ENCODE measurements around the gene PPP1R13B.

PPP1R13B gene

DNA sequence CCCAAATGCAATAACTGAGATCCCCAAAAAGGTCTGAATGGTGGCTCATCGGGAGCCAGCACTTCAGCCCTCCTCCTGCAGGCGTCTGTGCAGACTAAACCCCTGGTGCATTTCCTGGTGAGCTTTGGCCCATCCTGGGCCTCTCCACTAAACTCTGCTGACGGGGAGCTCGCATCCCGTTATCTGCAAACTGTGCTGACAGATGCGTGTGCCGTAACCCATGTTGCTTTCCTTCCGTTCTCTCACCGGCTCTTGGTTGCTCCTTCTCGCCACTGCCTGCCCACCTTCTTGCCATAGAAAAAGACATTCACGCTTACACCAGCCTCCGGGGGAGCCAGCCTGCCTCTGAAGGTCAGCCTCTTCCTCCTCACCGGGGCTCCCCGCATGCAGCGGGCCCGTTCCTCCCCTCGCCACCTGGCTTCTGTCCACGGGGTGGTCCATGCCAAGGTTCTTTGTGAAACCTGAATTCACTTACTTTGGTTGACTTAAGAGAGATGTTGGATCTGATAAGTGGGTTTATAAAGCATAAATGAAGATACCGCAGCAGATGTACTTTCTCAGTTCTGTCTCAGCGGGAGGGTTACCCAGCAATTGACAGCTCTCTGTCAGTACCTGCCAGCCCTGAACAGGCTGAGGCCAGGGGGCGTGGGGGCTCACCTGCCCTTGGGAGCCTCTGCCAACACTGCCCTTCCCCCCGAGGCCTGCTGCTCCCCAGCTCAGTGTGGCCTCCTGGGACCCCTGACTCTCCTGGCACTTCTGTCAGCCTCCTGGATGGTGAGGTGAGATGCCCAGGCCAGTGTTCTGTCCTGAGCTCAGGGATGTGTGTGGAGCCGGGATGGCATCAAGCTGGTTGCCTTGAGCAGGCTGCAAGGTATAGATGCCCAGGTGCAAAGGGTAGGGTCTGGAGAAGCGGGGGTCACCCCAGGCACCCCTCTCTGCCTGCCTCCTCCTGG, 117.6 kb downstream of the PPP1R13B start:
- FAIRE-seq: no peak

DNA sequence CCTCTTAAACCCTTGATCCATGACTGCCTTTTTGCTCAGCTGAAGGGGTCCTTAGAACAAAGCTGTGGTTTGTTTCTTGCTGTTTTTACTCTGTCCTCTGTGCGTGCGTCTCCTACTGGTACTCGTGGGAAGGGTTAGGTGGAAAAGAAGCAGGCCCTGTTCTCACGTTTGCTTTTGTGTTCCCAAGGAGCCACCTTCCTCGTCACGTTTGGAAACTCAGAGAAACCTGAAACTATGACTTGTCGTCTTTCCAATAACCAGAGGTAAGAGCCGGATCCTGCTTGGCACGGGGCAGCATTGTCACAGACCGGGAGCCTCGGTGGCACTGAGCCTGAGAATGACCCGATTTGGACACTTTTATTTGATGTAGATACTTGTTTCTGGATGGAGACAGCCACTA, 118.7 kb downstream of the PPP1R13B start:
- no peak for FAIRE-seq
- no peak for DNase-seq (ENCODE audit: insufficient read length, low spot score)
- no peak for TF ChIP-seq POLR2A (IDR thresholded peaks at IDR 0.05; ENCODE audit: low read depth, low read length)

More for the DNA sequence above, 117.6 kb downstream of the PPP1R13B start:
- no peak for TF ChIP-seq POLR2A (IDR thresholded peaks at IDR 0.05; ENCODE audit: low read depth, low read length)
- DNase-seq (ENCODE audit: insufficient read length, low spot score): no peak

DNA sequence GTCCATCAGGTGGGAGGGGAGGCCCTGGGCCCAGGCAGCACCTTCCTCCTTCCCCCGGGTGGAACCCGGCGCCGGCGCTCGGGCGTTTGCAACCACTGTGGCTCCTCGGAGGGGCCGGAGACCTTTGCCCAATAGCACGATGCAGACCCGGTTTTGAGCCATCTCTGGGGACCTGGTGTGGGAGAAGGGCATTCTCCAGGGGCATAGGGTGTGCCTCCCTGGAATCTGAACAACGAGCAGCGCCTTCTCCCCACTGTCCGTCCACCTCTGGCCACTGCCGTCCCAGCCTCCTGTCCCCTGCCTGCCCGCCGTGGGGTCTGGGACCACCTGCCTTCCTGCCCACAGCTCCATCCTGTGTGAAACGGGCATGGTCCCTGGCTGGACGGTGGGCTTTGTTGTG, 119.2 kb downstream of the PPP1R13B start:
- no peak for TF ChIP-seq POLR2A (IDR thresholded peaks at IDR 0.05; ENCODE audit: low read depth, low read length)
- no peak for FAIRE-seq
- no peak for DNase-seq (ENCODE audit: insufficient read length, low spot score)

DNA sequence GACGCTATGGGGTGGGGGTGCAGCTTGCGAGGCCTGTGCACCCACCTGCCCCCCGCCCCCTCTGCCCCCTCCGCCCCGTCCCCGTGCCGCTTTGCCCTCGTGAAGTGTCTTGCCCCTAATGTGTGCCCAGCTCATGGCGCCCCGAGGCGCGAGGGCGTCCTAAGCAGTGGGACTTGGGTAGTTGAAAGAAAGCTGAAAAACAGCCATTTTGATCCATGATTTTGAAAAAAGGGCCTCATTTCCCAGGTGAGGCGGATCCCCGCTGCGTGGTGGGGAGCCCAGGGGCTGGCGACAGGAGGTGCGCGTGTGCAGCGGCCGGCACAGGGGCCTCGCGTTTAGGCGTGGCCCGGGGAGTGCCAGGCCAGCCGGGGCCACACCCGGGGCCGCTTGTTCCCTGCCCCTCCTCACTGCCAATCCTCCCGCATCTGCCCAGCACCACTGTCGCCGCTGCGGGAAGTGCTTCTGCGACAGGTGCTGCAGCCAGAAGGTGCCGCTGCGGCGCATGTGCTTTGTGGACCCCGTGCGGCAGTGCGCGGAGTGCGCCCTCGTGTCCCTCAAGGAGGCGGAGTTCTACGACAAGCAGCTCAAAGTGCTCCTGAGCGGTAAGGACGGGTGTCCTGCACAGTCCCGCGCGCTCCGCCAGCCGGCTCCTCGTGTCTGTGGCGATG, 119.9 kb downstream of the PPP1R13B start:
- DNase-seq (ENCODE audit: insufficient read length, low spot score) (no peak), FAIRE-seq (no peak)
- no peak for TF ChIP-seq POLR2A (IDR thresholded peaks at IDR 0.05; ENCODE audit: low read depth, low read length)

DNA sequence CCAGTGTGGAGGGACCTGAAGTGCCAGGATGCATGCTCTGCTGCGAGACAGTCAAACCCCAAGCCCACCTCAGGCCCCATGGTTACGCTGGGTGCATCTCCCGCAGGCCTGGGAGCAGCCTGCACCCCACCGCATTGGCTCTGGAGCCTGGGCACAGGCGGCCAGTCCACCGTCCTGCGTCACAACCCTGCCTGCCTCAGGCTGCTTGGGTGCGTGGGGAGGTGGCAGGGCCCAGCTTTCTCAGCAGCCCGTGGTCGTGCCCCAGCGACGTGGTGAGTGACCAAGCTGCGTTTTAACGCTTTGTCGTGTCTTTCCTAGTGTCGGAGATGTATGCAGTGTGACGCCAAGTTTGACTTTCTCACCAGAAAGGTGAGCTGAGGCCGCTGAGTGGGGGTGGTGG, 120.9 kb downstream of the PPP1R13B start:
- no peak for DNase-seq (ENCODE audit: insufficient read length, low spot score)
- TF ChIP-seq POLR2A (IDR thresholded peaks at IDR 0.05; ENCODE audit: low read depth, low read length): no peak
- FAIRE-seq: no peak

DNA sequence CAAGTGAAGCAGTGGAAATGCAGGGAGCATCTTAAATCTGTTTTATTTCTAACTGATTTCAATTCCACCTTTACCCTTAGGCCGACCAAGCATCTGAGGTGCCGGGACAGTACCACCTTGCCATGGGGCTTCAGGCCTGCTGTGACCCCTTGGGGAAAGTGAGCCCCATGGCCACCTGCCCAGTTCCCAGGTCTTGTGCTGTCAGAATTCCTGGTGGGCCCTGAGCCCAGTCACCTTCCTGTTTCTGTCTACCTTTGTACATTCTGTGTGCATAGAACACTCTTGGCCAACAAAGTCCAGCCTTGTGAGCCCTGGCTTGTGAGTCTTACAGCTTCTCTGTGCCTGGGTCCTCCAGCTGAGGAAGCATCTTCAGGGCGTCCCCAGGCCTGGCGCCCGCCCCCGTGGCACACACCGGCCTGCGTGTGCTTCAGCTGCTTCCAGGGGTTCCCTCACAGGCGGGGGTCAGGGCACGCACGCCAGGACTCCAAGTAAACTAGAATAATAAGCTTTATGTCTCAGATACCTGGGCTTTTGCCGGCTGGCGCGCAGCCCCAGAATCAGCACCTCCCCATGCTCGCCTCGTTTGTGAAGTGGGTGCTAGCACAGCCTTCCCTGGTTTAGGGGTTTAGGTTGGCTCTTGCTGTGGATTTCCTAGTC, 121.5 kb downstream of the PPP1R13B start:
- TF ChIP-seq POLR2A (IDR thresholded peaks at IDR 0.05; ENCODE audit: low read depth, low read length): no peak
- DNase-seq (ENCODE audit: insufficient read length, low spot score): no peak
- no peak for FAIRE-seq

DNA sequence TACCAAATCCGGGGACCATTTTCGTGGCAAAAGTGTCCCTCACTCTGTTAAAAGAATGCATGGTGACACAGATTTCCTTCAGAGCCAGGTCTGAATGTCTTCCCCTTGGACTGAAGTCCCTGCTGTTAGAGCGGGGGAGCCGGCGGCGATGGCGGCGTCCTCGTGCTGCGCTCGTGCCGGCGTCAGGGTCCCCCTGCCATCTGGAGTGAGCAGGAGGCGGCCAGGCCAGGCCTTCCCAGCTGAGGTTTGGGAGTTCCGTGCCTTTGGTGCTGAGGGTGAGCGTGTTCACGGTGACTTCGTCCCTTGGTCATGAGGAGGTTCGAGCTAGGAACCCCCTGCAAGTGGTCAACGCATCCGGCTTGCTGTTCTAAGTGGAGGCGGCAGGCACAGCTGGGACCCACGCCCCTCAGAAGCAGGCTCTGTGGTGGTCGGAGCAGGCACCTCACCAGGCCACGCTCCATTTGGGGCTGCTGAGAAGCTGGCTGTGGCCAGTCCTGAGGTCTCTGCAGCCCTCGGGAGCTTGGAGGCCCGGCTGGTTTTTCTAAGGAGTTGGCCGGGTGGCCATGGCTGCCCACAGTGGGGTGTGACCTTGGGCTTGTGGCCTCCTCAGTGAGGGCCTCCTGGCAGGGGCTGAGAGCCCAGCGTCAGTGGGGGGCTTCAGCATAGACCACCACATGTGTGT, 122.2 kb downstream of the PPP1R13B start:
- no peak for FAIRE-seq
- no peak for TF ChIP-seq POLR2A (IDR thresholded peaks at IDR 0.05; ENCODE audit: low read depth, low read length)

DNA sequence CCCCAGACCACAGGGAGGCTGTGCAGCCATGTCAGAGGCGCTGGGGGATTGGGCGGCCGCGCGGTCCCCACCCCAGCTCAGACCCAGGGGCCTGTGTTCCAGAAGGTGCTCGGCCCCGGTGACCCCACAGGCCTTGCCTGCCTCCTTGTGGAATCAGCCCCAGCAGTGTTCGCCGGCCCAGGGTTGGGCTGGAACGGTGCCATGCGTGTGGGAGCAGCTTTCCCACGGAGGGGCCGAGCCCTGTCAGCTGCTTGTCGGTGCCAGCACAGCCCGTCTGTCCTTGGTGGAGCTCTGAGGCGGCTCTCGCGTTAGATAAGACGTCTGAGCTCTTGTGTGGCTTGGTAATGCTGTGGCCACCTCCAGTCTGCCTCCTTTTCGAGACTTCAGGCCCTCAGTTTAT, 123.3 kb downstream of the PPP1R13B start:
- no peak for FAIRE-seq
- no peak for TF ChIP-seq POLR2A (IDR thresholded peaks at IDR 0.05; ENCODE audit: low read depth, low read length)
- no peak for DNase-seq (ENCODE audit: insufficient read length, low spot score)

More for the DNA sequence above, 122.2 kb downstream of the PPP1R13B start:
- DNase-seq (ENCODE audit: insufficient read length, low spot score): no peak

DNA sequence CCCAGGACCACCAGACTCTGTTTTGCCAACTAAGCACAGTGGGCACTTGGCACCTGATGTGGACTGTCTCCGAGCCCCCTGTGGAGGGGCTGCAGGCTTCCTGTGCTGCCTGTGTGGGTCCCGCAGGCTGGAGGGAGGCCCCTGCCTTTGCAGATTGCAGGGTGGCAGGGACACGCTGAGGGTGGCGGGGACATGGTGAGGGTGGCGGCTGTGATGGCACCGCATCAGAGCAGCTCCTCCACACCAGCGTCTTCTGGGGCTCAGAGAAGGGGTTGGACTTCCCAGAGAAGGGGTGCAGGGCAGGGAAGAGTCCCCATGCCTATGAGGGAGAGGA, 123.7 kb downstream of the PPP1R13B start:
- TF ChIP-seq POLR2A (IDR thresholded peaks at IDR 0.05; ENCODE audit: low read depth, low read length): no peak
- FAIRE-seq: no peak
- DNase-seq (ENCODE audit: insufficient read length, low spot score): no peak

DNA sequence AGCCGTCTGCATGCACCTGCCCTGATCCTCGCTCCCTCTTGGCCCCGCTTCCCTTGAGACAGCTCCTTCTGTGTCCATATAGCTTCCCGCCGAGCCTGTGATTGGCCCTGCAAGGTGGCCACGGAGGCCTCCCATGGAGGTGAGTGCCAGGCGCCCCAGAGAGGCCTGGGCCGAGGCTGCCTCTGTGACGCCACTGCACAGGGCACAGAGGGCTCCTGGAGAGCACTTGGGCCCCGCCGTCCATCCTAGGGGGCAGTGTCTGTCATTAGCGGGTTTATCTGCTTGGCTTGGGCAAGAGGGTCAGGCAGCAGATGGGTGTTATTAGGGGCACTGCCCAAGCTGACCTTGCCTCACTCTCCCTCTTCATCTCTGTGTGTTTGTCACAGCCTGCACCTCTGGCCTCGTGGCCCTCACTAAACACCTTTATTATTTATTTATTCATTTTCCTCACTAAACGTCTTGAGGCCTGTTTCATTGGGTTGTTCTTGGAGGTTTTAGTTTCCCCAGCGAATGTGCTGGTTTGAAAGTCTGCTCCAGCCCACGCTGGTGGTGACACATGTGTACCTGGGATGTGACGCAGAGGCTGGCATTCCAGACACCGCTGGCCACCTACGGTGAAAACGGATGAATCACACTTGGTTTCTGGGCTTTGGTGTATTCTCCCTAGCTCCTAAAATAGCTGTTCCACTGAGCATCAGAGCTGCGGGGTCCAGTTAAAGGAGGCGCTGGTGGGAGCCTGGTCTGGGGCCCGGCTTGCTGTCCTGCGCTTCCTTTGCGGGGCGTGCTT, 125.8 kb downstream of the PPP1R13B start:
- TF ChIP-seq POLR2A (IDR thresholded peaks at IDR 0.05; ENCODE audit: low read depth, low read length): no peak
- DNase-seq (ENCODE audit: insufficient read length, low spot score): peak; percentile 97
- FAIRE-seq: peak; percentile 99

DNA sequence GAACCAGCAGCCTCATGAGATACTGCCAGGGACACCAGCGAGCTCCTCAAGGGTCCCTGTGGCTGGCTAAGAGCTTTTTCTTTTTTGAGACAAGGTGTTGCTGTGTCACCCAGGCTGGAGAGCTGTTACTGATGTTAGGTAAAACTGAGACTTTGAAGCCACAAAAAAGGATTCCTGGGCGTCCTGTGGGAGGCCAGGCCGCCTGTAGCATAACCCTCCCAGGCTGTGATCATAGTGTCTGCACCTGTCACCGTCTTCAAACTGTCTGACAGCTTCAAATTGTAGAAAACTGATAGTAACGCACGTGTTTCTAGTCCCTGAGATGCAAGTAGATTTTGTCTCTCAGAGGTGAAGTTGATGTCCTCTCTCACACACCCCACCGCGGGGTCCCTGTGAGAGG, 127.6 kb downstream of the PPP1R13B start:
- DNase-seq (ENCODE audit: insufficient read length, low spot score): no peak
- FAIRE-seq: no peak
- TF ChIP-seq POLR2A (IDR thresholded peaks at IDR 0.05; ENCODE audit: low read depth, low read length): no peak

DNA sequence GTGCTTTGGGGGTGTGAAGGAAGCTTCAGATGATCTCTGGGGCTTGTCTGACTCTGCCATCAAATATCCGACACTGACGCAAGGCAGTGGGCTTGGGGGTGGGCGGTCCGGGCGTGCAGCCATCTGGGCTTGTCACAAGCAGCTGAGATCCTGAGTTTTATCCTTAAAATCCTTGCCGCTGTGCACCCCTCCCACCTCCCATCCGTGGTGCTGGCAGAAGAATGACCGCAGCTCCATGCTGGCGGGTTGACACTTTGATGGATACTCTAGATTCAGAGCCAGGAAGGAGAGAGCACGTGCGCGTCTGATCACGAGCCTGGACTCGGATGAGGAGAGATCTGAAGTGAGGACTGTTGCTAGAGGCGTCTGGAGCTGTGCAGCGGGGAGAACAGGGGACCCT, 128.8 kb downstream of the PPP1R13B start:
- FAIRE-seq (no peak), DNase-seq (ENCODE audit: insufficient read length, low spot score) (no peak)
- no peak for TF ChIP-seq POLR2A (IDR thresholded peaks at IDR 0.05; ENCODE audit: low read depth, low read length)

DNA sequence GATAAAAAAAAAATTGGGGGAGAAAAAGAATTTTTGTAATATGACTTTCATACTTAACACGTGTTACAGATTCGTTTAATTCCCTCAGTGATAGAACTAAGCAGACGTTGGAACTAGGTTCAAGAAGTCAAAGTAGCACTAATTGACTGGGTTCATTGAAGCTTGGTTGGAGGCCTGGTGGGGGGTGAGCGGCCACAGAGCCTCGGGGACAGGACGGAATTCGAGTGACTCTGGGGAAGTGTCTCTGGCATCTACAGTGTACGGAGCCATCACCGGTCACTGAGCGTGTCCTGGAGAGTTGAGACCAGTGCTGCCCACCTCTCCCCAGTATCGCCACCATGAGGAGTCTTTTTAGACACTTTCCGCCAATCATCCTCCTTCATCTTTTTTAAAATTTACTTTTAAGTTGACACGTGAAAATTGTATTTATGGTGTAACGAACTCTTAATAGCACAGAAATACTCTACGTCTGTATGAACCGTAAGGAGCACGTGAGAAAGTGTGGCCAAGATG, 130.4 kb downstream of the PPP1R13B start:
- FAIRE-seq: no peak
- TF ChIP-seq POLR2A (IDR thresholded peaks at IDR 0.05; ENCODE audit: low read depth, low read length): no peak

More for the DNA sequence above, 130.4 kb downstream of the PPP1R13B start:
- no peak for DNase-seq (ENCODE audit: insufficient read length, low spot score)
